Hippocampal formation (tissue), 2 donors: ENCODE data around the gene ATP6V1B1.
"Not testable (repeated sequence)": the region's sequence is repeated elsewhere in the genome, so short reads cannot be mapped to it uniquely, and the experiment has no call there.

ENCODE experiments used
- DNase-seq, 2 donors: peaks; one replicate each; lab custom pipeline; 2025; lab: John Stamatoyannopoulos, UW

Gene ATP6V1B1

GRCh38 chr2:70988726-70989648, 53.3 kb downstream of the ATP6V1B1 start:
- DNase-seq, result no peak

GRCh38 chr2:70990216-70990615, 54.5 kb downstream of the ATP6V1B1 start:
- DNase-seq, result no peak

GRCh38 chr2:70991142-70991541, 55.4 kb downstream of the ATP6V1B1 start:
- DNase-seq, result no peak

- no peak for DNase-seq
These were observed 56.0 kb downstream of the ATP6V1B1 start for GRCh38 chr2:70991742-70992141.

- no peak for DNase-seq
These were observed 57.5 kb downstream of the ATP6V1B1 start for GRCh38 chr2:70992945-70993853.

- DNase-seq, result no peak
These were observed 58.5 kb downstream of the ATP6V1B1 start for GRCh38 chr2:70994009-70994698.

- DNase-seq, result peak; percentile 79 to 81
These were observed 59.2 kb downstream of the ATP6V1B1 start, which contains the start of gene TEX261 for GRCh38 chr2:70994699-70995425. TSS of gene TEX261 (minus strand) at chr2:70994873. CDS start at chr2:70994757, 116 bp downstream.

GRCh38 chr2:70995426-70995729, 59.7 kb downstream of the ATP6V1B1 start:
- DNase-seq, result peak in 1 of 2 donors; percentile 40

GRCh38 chr2:70998885-70999284, 63.2 kb downstream of the ATP6V1B1 start:
- DNase-seq, result not testable (repeated sequence)

- no peak for DNase-seq
These were observed 63.7 kb downstream of the ATP6V1B1 start for GRCh38 chr2:70999362-70999761.

- not testable (repeated sequence) for DNase-seq
These were observed 64.2 kb downstream of the ATP6V1B1 start for GRCh38 chr2:70999931-71000330.

GRCh38 chr2:71000780-71001591, 65.3 kb downstream of the ATP6V1B1 start:
- DNase-seq, result peak; percentile 23 to 47

- DNase-seq, result no peak
These were observed 65.9 kb downstream of the ATP6V1B1 start for GRCh38 chr2:71001592-71001927.

GRCh38 chr2:71001981-71002570, 66.4 kb downstream of the ATP6V1B1 start:
- no peak for DNase-seq

- DNase-seq, result no peak
These were observed 67.7 kb downstream of the ATP6V1B1 start for GRCh38 chr2:71003396-71003795.

GRCh38 chr2:71003966-71004755, 68.5 kb downstream of the ATP6V1B1 start:
- no peak for DNase-seq

GRCh38 chr2:71004857-71005256, 69.2 kb downstream of the ATP6V1B1 start:
- DNase-seq, result no peak

GRCh38 chr2:71005271-71006202, 69.8 kb downstream of the ATP6V1B1 start:
- DNase-seq, result no peak
